Measurements from ENCODE around the gene RBBP8.

RBBP8 gene

GRCh38 chr18:22998344-22998743, 65.2 kb downstream of the RBBP8 start:
- no peak for DNase-seq (ENCODE audit: low read depth, low spot score)
- no peak for TF ChIP-seq YY1 (IDR thresholded peaks at IDR 0.05; ENCODE audit: insufficient read depth, insufficient read length)
- TF ChIP-seq SUZ12 (IDR thresholded peaks at IDR 0.05; ENCODE audit: extremely low read depth, insufficient read depth, insufficient read length): no peak
- TF ChIP-seq ZNF274 (IDR thresholded peaks at IDR 0.05; ENCODE audit: low read depth, low read length): no peak
- Histone ChIP-seq H3K4me3 (ENCODE audit: insufficient read length, low read depth) (no peak overlapping the region), H3K9me3 (ENCODE audit: insufficient read depth, low read length) (no peaks in the 10 kb centered on the region), H3K27me3 (ENCODE audit: insufficient read depth, insufficient read length) (no peaks in the 10 kb centered on the region), H3K4me1 (ENCODE audit: insufficient read depth, insufficient read length) (no peaks in the 10 kb centered on the region), H3K36me3 (ENCODE audit: insufficient read depth, insufficient read length, low read length) (peaks cover 49% of the 10 kb centered on the region), H3K9ac (ENCODE audit: insufficient read length, low read depth) (no peak overlapping the region)

- Histone ChIP-seq H3K9me3 (ENCODE audit: insufficient read depth, low read length) (no peaks in the 10 kb centered on the region), H3K36me3 (ENCODE audit: insufficient read depth, insufficient read length, low read length) (peaks cover 45% of the 10 kb centered on the region), H3K4me3 (ENCODE audit: insufficient read length, low read depth) (no peak overlapping the region), H3K4me1 (ENCODE audit: insufficient read depth, insufficient read length) (no peaks in the 10 kb centered on the region), H3K9ac (ENCODE audit: insufficient read length, low read depth) (no peak overlapping the region), H3K27me3 (ENCODE audit: insufficient read depth, insufficient read length) (no peaks in the 10 kb centered on the region)
- TF ChIP-seq ZNF274 (IDR thresholded peaks at IDR 0.05; ENCODE audit: low read depth, low read length) (no peak), YY1 (IDR thresholded peaks at IDR 0.05; ENCODE audit: insufficient read depth, insufficient read length) (no peak), SUZ12 (IDR thresholded peaks at IDR 0.05; ENCODE audit: extremely low read depth, insufficient read depth, insufficient read length) (no peak)
- DNase-seq (ENCODE audit: low read depth, low spot score): no peak
Observed at GRCh38 chr18:22999212-22999611, 66.1 kb downstream of the RBBP8 start.

- TF ChIP-seq YY1 (IDR thresholded peaks at IDR 0.05; ENCODE audit: insufficient read depth, insufficient read length): no peak
- no peak for TF ChIP-seq SUZ12 (IDR thresholded peaks at IDR 0.05; ENCODE audit: extremely low read depth, insufficient read depth, insufficient read length)
- TF ChIP-seq ZNF274 (IDR thresholded peaks at IDR 0.05; ENCODE audit: low read depth, low read length): no peak
- Histone ChIP-seq H3K27me3 (ENCODE audit: insufficient read depth, insufficient read length) (no peaks in the 10 kb centered on the region), H3K36me3 (ENCODE audit: insufficient read depth, insufficient read length, low read length) (peaks cover 48% of the 10 kb centered on the region), H3K4me3 (ENCODE audit: insufficient read length, low read depth) (no peak overlapping the region), H3K4me1 (ENCODE audit: insufficient read depth, insufficient read length) (no peaks in the 10 kb centered on the region), H3K9me3 (ENCODE audit: insufficient read depth, low read length) (no peaks in the 10 kb centered on the region), H3K9ac (ENCODE audit: insufficient read length, low read depth) (no peak overlapping the region)
- no peak for DNase-seq (ENCODE audit: low read depth, low spot score)
Observed at GRCh38 chr18:22999647-23000046, 66.5 kb downstream of the RBBP8 start.

GRCh38 chr18:23003289-23003688, 70.2 kb downstream of the RBBP8 start:
- Histone ChIP-seq H3K9me3 (ENCODE audit: insufficient read depth, low read length) (no peaks in the 10 kb centered on the region), H3K27me3 (ENCODE audit: insufficient read depth, insufficient read length) (no peaks in the 10 kb centered on the region), H3K4me1 (ENCODE audit: insufficient read depth, insufficient read length) (no peaks in the 10 kb centered on the region), H3K9ac (ENCODE audit: insufficient read length, low read depth) (no peak overlapping the region), H3K4me3 (ENCODE audit: insufficient read length, low read depth) (no peak overlapping the region), H3K36me3 (ENCODE audit: insufficient read depth, insufficient read length, low read length) (peaks cover 36% of the 10 kb centered on the region)
- no peak for DNase-seq (ENCODE audit: low read depth, low spot score)
- no peak for TF ChIP-seq YY1 (IDR thresholded peaks at IDR 0.05; ENCODE audit: insufficient read depth, insufficient read length)
- no peak for TF ChIP-seq ZNF274 (IDR thresholded peaks at IDR 0.05; ENCODE audit: low read depth, low read length)
- TF ChIP-seq SUZ12 (IDR thresholded peaks at IDR 0.05; ENCODE audit: extremely low read depth, insufficient read depth, insufficient read length): no peak

GRCh38 chr18:23012249-23012648, 79.1 kb downstream of the RBBP8 start:
- H3K4me3 ChIP-seq (ENCODE audit: insufficient read length, low read depth): no peak overlapping the region
- DNase-seq (ENCODE audit: low read depth, low spot score): no peak
- no peaks in the 10 kb centered on the region for H3K4me1 ChIP-seq (ENCODE audit: insufficient read depth, insufficient read length)
- H3K9ac ChIP-seq (ENCODE audit: insufficient read length, low read depth): no peak overlapping the region
- H3K9me3 ChIP-seq (ENCODE audit: insufficient read depth, low read length): no peaks in the 10 kb centered on the region
- H3K27me3 ChIP-seq (ENCODE audit: insufficient read depth, insufficient read length): no peaks in the 10 kb centered on the region
- peaks cover 7% of the 10 kb centered on the region for H3K36me3 ChIP-seq (ENCODE audit: insufficient read depth, insufficient read length, low read length)
- TF ChIP-seq YY1 (IDR thresholded peaks at IDR 0.05; ENCODE audit: insufficient read depth, insufficient read length) (no peak), ZNF274 (IDR thresholded peaks at IDR 0.05; ENCODE audit: low read depth, low read length) (no peak), SUZ12 (IDR thresholded peaks at IDR 0.05; ENCODE audit: extremely low read depth, insufficient read depth, insufficient read length) (no peak)

GRCh38 chr18:23020555-23021294, 87.6 kb downstream of the RBBP8 start:
- Histone ChIP-seq H3K9ac (ENCODE audit: insufficient read length, low read depth) (no peak overlapping the region), H3K9me3 (ENCODE audit: insufficient read depth, low read length) (no peaks in the 10 kb centered on the region), H3K36me3 (ENCODE audit: insufficient read depth, insufficient read length, low read length) (peaks cover 31% of the 10 kb centered on the region), H3K27me3 (ENCODE audit: insufficient read depth, insufficient read length) (no peaks in the 10 kb centered on the region), H3K4me3 (ENCODE audit: insufficient read length, low read depth) (no peak overlapping the region), H3K4me1 (ENCODE audit: insufficient read depth, insufficient read length) (no peaks in the 10 kb centered on the region)
- no peak for TF ChIP-seq ZNF274 (IDR thresholded peaks at IDR 0.05; ENCODE audit: low read depth, low read length)
- TF ChIP-seq YY1 (IDR thresholded peaks at IDR 0.05; ENCODE audit: insufficient read depth, insufficient read length): no peak
- TF ChIP-seq SUZ12 (IDR thresholded peaks at IDR 0.05; ENCODE audit: extremely low read depth, insufficient read depth, insufficient read length): no peak
- DNase-seq (ENCODE audit: low read depth, low spot score): no peak

GRCh38 chr18:23021623-23022022, 88.5 kb downstream of the RBBP8 start:
- Histone ChIP-seq H3K27me3 (ENCODE audit: insufficient read depth, insufficient read length) (no peaks in the 10 kb centered on the region), H3K4me3 (ENCODE audit: insufficient read length, low read depth) (no peak overlapping the region), H3K9me3 (ENCODE audit: insufficient read depth, low read length) (no peaks in the 10 kb centered on the region), H3K4me1 (ENCODE audit: insufficient read depth, insufficient read length) (no peaks in the 10 kb centered on the region), H3K9ac (ENCODE audit: insufficient read length, low read depth) (no peak overlapping the region), H3K36me3 (ENCODE audit: insufficient read depth, insufficient read length, low read length) (peaks cover 35% of the 10 kb centered on the region)
- no peak for TF ChIP-seq SUZ12 (IDR thresholded peaks at IDR 0.05; ENCODE audit: extremely low read depth, insufficient read depth, insufficient read length)
- no peak for DNase-seq (ENCODE audit: low read depth, low spot score)

Measured in NT2/D1 (cell line).